ENCODE results near the gene CPNE7.

DNA sequence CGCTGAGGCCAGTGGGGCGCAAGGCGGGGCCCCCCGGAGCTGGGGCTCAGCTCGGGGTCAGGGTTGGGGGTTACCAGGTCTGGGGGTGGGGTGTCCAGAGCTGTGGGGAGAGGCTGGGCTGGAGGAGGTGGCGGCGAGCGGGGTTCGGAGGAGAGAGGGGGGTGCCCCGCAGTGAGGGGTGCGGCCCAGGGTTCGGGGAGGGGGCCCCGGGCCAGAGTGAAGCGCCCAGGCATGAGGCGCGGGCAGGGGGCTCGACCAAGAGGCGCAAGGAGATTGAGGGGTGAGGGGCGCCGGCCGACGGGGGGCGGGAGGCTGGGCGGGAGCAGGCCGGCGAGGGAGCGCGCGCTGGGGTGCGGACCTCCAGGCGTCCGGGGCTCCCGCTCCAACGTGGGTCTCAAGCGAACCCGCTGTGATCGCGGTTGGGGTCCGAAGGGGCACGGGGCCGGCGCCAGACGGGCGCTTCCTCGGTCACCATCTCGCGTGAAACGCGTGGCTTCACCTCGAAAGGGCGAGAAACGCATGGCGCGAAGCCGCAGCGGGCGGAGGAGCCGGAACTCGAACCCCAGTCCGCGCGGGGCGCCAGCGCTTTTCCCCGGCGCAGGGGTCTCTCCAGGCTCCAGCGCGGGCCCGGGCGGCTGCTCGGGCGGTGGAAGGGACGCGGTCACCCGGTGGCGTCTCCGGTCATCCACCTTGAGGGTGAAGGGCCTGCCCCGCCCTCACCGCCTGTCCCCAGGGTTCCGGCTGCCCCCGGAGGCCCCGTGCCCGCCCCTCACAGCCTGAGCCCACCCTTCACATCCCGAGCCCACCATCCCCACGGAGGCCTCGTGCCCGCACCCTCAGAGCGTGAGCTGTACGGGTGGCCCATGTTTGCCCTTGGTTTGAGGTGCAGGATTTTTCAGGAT is 846 bp downstream of the CPNE7 start:
- TF ChIP-seq YY1 (IDR thresholded peaks at IDR 0.05; ENCODE audit: insufficient read depth, insufficient read length) (no peak), ZNF274 (IDR thresholded peaks at IDR 0.05; ENCODE audit: low read depth, low read length) (no peak)
